HG03520 (cell line): ENCODE measurements around the gene MATCAP1.
A peak's percentile ranks its signal among the peaks of the same experiment; 100 is the strongest.

Source experiments
- ATAC-seq: cut with Tn5 transposase; IDR thresholded peaks from one replicate; pipeline ENCODE4 v1.9.1; 2021; ENCODE audit warnings: mild to moderate bottlenecking, moderate library complexity; ENCODE audit not compliant: unreplicated experiment

Gene MATCAP1

GRCh38 chr16:67174706-67175231 lies 9.0 kb downstream of the MATCAP1 start:
- no peak for ATAC-seq

- ATAC-seq = no peak
Observed at GRCh38 chr16:67173808-67174705, 9.7 kb downstream of the MATCAP1 start.

GRCh38 chr16:67173323-67173722 lies 10.4 kb downstream of the MATCAP1 start:
- ATAC-seq = no peak

GRCh38 chr16:67170949-67171649 lies 12.7 kb downstream of the MATCAP1 start:
- ATAC-seq = no peak

- peak; percentile 34 for ATAC-seq
Observed at GRCh38 chr16:67170168-67170948, 13.4 kb downstream of the MATCAP1 start, which contains the start of gene NOL3. Gene NOL3 (plus strand): TSS chr16:67170538.

GRCh38 chr16:67169642-67170167 lies 14.1 kb downstream of the MATCAP1 start:
- no peak for ATAC-seq

GRCh38 chr16:67169011-67169451 lies 14.7 kb downstream of the MATCAP1 start:
- ATAC-seq = no peak

GRCh38 chr16:67167588-67167987 lies 16.2 kb downstream of the MATCAP1 start:
- ATAC-seq = no peak

GRCh38 chr16:67166598-67167168 lies 17.1 kb downstream of the MATCAP1 start:
- no peak for ATAC-seq

- ATAC-seq = no peak
Observed at GRCh38 chr16:67166110-67166547, 17.6 kb downstream of the MATCAP1 start.

- no peak for ATAC-seq
Observed at GRCh38 chr16:67165121-67166078, 18.4 kb downstream of the MATCAP1 start.

- ATAC-seq = no peak
Observed at GRCh38 chr16:67164599-67165061, 19.1 kb downstream of the MATCAP1 start, which contains the start of gene HSF4. Gene HSF4 (plus strand): TSS chr16:67164745. CDS start chr16:67164812, 67 bp downstream.

- no peak for ATAC-seq
Observed at GRCh38 chr16:67163999-67164558, 19.7 kb downstream of the MATCAP1 start.

- ATAC-seq = no peak
Observed at GRCh38 chr16:67163164-67163998, 20.4 kb downstream of the MATCAP1 start.

- no peak for ATAC-seq
Observed at GRCh38 chr16:67162506-67163163, 21.1 kb downstream of the MATCAP1 start.

- no peak for ATAC-seq
Observed at GRCh38 chr16:67161595-67162058, 22.1 kb downstream of the MATCAP1 start.
